ENCODE data around the gene DCAF17.
"Not testable (repeated sequence)": the region's sequence is repeated elsewhere in the genome, so short reads cannot be mapped to it uniquely, and the experiment has no call there.

DCAF17 gene

DNA sequence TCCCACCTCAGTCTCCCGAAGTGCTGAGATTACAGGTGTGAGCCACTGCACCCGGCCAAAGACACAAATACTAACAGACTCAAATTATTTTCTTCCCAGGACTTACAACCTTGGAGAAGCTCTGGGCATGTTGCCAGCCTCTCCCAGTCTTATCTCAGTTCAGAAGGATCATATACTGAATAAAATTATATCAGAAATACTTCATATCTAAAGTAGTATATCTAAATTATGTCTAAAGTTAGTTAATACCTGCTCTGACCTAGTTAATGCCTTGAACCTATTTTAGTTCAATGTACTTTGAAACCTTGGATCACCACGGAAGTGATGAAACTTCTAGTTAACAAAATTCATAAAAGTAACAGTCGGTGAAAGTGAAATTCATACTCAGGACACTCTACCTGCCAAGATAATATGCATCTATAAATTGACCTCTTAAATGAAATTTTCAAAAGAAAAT is 53.8 kb downstream of the DCAF17 start:
- H3K36me3 ChIP-seq (ENCODE audit: control insufficient read depth, insufficient read depth, low read length), result no peaks in the 10 kb centered on the region
- TF ChIP-seq, protein P1, sequence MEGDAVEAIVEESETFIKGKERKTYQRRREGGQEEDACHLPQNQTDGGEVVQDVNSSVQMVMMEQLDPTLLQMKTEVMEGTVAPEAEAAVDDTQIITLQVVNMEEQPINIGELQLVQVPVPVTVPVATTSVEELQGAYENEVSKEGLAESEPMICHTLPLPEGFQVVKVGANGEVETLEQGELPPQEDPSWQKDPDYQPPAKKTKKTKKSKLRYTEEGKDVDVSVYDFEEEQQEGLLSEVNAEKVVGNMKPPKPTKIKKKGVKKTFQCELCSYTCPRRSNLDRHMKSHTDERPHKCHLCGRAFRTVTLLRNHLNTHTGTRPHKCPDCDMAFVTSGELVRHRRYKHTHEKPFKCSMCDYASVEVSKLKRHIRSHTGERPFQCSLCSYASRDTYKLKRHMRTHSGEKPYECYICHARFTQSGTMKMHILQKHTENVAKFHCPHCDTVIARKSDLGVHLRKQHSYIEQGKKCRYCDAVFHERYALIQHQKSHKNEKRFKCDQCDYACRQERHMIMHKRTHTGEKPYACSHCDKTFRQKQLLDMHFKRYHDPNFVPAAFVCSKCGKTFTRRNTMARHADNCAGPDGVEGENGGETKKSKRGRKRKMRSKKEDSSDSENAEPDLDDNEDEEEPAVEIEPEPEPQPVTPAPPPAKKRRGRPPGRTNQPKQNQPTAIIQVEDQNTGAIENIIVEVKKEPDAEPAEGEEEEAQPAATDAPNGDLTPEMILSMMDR (IDR thresholded peaks at IDR 0.05; ENCODE audit: insufficient read depth, low read length, poor library complexity, severe bottlenecking), result no peak
- DNase-seq (ENCODE audit: extremely low read depth, insufficient read length), result no peak
- H3K4me3 ChIP-seq (replicated peaks; ENCODE audit: low read depth, low read length), result no peak overlapping the region
- H3K27me3 ChIP-seq (replicated peaks; ENCODE audit: control insufficient read depth, insufficient read depth, low read length), result no peaks in the 10 kb centered on the region

DNA sequence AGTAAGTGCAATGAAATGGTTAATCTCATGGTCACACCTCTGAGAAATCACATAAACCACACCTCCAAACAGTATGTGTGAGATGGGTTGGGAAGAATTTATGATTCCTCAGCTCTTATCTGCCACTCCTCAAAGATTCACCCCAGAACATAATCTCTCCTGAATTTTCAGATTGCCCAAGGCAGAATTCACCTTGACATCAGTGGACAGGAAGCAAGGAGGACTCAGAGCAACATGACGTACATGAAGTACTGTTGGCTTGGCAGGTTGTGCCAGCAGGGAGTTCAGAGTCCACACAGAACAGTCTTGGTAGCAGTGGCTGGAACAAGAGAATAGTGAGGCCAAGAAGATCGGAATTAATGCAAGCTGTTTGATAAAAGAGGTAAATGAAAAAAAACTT is 56.6 kb downstream of the DCAF17 start:
- TF ChIP-seq, protein P1 (IDR thresholded peaks at IDR 0.05; ENCODE audit: insufficient read depth, low read length, poor library complexity, severe bottlenecking), result no peak
- H3K4me3 ChIP-seq (replicated peaks; ENCODE audit: low read depth, low read length), result no peak overlapping the region
- DNase-seq (ENCODE audit: extremely low read depth, insufficient read length), result no peak
- H3K36me3 ChIP-seq (ENCODE audit: control insufficient read depth, insufficient read depth, low read length), result no peaks in the 10 kb centered on the region
- H3K27me3 ChIP-seq (replicated peaks; ENCODE audit: control insufficient read depth, insufficient read depth, low read length), result no peaks in the 10 kb centered on the region

DNA sequence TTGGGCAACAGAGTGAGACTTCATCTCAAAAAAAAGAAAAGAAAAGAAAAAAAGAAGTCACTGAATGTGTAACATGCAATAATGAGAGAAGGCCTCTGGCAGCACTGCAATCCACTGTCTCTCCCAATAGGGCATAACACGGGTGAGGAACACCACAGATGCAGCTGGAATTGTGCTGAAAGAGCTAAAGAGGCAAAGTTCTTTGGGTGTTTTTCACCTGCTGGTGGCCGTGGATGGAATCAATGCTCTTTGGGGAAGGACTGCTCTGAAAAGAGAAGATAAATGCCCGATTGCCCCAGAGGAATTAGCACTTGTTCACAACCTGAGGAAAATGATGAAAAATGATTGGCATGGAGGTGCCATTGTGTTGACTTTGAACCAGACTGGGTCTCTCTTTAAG is 57.3 kb downstream of the DCAF17 start:
- TF ChIP-seq, protein P1 (IDR thresholded peaks at IDR 0.05; ENCODE audit: insufficient read depth, low read length, poor library complexity, severe bottlenecking), result no peak
- H3K36me3 ChIP-seq (ENCODE audit: control insufficient read depth, insufficient read depth, low read length), result no peaks in the 10 kb centered on the region
- no peak for DNase-seq (ENCODE audit: extremely low read depth, insufficient read length)

DNA sequence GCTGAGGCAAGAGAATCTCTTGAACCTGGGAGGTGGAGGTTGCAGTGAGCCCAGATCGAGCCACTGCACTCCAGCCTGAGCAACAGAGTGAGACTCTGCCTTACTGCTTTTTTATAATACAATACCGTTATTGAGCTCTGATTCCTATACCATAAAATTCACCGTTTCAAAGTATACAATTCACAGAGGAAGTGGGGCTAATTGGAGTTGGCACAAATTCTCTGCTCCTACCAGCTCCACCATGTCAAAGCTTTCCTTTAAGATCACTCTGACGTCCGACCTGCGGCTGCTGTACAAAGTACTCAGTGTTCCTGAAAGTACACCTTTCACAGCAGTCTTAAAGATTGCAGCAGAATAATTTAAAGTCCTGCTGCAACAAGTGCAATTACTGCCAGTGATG is 58.6 kb downstream of the DCAF17 start:
- TF ChIP-seq, protein P1 (IDR thresholded peaks at IDR 0.05; ENCODE audit: insufficient read depth, low read length, poor library complexity, severe bottlenecking), result no peak
- H3K27me3 ChIP-seq (replicated peaks; ENCODE audit: control insufficient read depth, insufficient read depth, low read length), result no peaks in the 10 kb centered on the region
- no peak overlapping the region for H3K4me3 ChIP-seq (replicated peaks; ENCODE audit: low read depth, low read length)
- H3K36me3 ChIP-seq (ENCODE audit: control insufficient read depth, insufficient read depth, low read length), result no peaks in the 10 kb centered on the region
- DNase-seq (ENCODE audit: extremely low read depth, insufficient read length), result no peak

More for the DNA sequence above, 57.3 kb downstream of the DCAF17 start:
- Histone ChIP-seq H3K27me3 (replicated peaks; ENCODE audit: control insufficient read depth, insufficient read depth, low read length) (no peaks in the 10 kb centered on the region), H3K4me3 (replicated peaks; ENCODE audit: low read depth, low read length) (no peak overlapping the region)

DNA sequence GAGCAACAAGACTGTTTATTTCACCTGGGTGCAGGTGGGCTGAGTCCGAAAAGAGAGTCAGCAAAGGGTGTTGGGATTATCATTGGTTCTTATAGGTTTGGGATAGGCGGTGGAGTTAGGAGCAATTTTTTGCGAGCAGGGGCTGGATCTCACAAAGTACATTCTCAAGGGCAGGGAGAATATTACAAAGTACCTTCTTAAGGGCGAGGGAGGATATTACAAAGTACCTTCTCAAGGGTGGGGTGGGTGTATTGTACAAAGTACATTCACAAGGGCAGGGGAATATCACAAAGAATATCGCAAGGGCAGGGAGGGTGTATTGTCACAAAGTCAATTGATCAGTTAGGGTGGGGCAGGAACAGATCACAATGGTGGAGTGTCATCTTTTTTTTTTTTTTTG is 63.6 kb downstream of the DCAF17 start:
- H3K27me3 ChIP-seq (replicated peaks; ENCODE audit: control insufficient read depth, insufficient read depth, low read length); H3K4me3 ChIP-seq (replicated peaks; ENCODE audit: low read depth, low read length); DNase-seq (ENCODE audit: extremely low read depth, insufficient read length); H3K36me3 ChIP-seq (ENCODE audit: control insufficient read depth, insufficient read depth, low read length): not testable (repeated sequence)

DNA sequence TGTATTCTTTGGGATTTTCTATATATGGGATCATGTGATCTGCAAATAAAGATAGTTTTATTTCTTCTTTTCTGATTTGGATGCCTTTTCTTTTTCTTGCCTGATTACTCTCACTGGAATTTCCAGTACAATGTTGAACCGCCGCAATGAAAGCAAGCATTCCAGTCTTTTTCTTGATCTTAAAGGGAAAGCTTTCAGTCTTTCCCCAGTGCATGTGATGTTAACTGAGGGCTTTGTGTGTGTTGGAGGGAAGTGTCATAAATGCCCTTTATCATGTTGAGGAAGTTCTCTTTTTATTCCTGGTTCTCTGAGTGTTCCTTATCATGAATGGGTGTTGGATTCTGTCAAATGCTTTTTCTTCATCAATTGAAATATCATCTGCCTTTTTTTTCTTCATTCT is 71.3 kb downstream of the DCAF17 start:
- no peak for DNase-seq (ENCODE audit: extremely low read depth, insufficient read length)
- no peak overlapping the region for H3K4me3 ChIP-seq (replicated peaks; ENCODE audit: low read depth, low read length)
- H3K27me3 ChIP-seq (replicated peaks; ENCODE audit: control insufficient read depth, insufficient read depth, low read length), result no peaks in the 10 kb centered on the region
- TF ChIP-seq, protein P1 (IDR thresholded peaks at IDR 0.05; ENCODE audit: insufficient read depth, low read length, poor library complexity, severe bottlenecking), result no peak
- no peaks in the 10 kb centered on the region for H3K36me3 ChIP-seq (ENCODE audit: control insufficient read depth, insufficient read depth, low read length)

Measured in GM06990 (cell line).